Stromal cell of bone marrow (primary cell): ENCODE results near the gene FCHSD2.
"Not testable (repeated sequence)": the region's sequence is repeated elsewhere in the genome, so short reads cannot be mapped to it uniquely, and the experiment has no call there.

ENCODE experiments used
- DNase-seq: peaks from one replicate; pipeline ENCODE4 v3.0.0-alpha.2; 2012; ENCODE audit warnings: low read depth

Gene FCHSD2

DNA sequence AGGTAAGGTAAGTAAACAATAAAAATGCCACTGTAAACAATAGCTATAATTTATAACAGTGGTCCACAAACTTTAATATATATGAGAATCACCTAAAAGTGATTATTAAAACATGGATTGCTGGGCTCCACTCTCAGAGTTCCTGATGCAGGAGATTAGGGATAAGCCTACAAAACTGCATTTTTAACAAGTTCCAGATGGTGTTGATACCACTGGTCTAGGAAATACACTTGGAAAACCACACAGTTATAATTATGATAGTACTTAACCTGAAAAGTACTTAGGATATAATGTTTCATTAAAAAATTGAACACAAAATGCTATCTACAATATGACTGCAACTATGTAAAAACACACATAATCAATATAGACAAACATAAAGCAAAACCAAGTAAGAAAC is 20.4 kb downstream of the FCHSD2 start:
- DNase-seq: no peak

DNA sequence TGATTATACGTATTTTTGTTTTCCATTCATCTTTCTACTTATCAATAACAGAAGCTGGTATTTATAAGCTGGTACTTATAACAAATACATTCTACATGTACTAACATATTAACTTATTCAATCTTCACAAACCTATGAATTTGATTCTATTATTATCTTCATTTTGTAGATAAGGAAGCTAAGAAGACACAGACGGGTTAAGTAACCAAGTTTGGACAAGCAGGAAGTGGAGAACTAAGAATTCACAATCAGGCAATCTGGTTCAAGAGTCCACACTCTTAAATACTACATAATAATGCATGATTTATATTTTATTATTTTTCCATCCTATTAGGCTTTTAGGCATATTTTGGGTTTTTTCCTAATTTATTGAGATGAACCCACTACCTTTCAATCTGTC is 25.0 kb downstream of the FCHSD2 start:
- no peak for DNase-seq

DNA sequence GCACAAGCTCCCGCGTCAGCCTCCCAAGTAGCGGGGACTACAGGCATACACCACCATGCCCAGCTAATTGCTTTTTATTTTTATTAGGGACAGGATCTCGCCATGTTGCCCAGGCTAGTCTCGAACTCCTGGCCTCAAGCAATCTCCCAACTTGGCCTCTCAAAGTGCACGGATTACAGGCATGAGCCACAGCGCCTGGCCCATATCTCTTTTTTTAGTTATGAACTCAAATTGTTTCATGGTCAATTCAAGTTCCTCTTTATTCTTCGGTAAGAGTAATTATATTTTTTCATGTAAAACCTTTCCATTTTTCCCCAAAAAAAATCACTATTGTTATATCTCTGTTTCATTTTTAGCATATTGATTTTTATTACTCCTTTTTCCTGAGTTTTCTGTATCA is 25.5 kb downstream of the FCHSD2 start:
- no peak for DNase-seq

DNA sequence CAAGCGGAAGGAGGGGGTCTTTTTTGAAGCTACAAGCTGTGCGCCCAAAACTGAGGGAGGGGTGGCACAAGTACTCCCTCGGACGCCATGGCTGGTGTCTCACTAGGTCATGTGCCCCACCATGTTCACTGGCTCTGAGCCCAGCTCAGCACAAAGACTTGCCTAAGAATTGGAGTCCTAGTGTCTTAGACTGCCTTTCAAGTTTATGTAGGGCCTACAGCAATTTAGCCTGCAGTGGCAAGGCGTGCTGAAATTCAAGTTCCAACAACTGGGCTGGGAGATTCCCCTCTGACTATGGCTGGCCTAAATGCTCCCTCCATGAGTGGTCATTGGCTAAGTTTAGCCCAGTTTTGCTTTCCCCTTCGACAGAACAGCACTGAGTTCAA is 27.3 kb downstream of the FCHSD2 start:
- no peak for DNase-seq

DNA sequence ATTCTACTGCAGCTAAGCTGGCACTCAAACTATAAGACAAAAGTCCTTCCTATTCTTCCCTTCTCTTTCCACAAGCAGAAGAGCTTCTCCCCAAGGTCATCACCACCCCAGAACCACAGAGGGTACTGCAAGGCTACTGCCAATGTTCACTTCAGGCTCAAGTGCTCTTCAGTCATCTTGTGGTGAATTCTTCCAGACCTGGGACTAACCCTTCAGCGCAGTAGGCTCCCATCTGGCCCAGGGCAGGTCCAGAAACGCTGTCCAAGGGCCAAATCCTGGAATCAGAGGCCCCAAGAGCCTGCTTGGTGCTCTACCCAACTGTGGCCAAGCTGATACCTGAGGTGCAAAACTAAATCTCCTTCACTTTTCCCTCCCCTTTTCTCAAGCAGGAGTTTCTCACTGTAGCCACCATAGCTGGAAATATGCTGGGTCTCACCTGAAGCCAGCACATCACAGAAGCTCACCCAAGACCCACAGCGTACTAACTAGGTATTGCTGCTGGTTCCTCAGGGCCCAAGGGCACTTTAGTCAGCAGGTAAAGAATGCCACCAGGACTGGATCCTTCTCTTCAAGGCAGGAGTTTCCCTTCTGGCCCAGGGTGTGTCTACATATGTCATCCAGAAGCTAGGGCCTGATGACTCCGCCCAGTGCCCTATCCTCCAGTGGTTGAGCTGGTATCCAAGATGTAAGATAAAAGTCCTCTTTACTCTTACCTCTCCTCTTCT is 27.8 kb downstream of the FCHSD2 start:
- no peak for DNase-seq

DNA sequence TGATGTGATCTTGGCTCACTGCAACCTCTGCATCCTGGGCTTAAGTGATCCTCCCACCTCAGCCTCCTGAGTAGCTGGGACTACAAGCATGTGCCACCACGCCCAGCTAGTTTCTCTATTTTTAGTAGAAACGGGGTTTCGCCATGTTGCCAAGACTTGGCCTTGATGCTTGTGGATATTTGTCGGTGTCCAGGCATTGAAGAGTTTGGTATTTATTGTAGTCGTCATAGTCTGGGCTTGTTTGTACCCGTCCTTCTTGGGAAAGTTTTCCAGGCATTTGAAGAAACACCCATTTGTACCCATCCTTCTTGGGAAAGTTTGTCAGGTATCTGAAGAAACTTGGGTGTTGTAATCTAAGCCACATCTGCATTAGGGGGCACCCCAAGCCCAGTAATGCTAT is 28.7 kb downstream of the FCHSD2 start:
- no peak for DNase-seq

DNA sequence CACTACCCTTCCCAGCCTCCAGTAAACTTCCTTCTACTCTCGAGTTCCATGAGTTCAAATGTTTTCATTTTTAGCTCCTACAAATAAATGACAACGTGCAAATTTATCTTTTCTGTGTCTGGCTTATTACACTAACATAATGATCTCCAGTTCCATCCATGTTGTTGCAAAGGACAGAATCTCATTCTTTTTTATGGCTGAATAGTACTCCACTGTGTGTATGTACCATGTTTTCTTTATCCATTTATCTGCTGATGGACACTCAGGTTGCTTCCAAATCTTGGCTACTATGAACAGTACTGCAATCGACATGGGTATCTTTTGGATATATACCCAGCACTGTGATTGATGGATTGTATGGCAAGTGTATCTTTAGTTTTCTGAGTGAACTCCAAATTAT is 34.5 kb downstream of the FCHSD2 start:
- DNase-seq: no peak

DNA sequence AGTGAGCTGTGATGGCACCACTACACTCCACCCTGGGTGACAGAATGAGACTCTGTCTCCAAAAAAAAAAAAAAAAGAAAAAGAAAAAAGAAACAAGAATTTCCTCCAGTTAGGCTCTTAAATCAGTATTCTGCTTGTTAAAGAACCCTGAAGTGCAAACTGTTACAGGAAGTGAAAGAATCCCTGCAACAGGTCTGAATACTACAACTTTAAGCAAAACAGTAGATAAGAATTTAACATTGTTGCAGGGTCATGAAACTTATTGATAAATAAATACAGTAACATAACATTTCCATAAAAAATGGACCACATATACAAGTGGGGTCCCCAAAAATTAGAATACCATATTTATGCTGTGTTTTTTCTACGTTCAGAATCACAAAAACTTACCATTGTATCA is 35.8 kb downstream of the FCHSD2 start:
- DNase-seq: no peak

DNA sequence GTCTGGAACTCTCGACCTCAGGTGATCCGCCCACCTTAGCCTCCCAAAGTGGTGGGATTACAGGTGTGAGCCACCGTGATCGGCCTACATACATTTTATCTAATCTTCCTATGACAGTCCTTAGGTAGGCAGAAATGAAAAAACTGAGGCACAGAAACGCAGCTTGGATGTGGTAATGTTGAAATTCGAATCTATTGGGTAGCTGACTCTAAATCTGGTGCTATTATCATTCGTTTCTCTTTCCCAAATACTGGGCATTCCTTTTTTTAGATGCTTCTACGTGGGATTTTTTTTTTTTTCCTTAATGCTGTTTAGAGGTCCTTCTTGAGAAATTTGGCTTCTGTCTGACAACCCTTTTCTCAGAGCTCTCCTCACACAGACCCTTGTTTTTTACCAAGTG is 41.5 kb downstream of the FCHSD2 start:
- DNase-seq: no peak

DNA sequence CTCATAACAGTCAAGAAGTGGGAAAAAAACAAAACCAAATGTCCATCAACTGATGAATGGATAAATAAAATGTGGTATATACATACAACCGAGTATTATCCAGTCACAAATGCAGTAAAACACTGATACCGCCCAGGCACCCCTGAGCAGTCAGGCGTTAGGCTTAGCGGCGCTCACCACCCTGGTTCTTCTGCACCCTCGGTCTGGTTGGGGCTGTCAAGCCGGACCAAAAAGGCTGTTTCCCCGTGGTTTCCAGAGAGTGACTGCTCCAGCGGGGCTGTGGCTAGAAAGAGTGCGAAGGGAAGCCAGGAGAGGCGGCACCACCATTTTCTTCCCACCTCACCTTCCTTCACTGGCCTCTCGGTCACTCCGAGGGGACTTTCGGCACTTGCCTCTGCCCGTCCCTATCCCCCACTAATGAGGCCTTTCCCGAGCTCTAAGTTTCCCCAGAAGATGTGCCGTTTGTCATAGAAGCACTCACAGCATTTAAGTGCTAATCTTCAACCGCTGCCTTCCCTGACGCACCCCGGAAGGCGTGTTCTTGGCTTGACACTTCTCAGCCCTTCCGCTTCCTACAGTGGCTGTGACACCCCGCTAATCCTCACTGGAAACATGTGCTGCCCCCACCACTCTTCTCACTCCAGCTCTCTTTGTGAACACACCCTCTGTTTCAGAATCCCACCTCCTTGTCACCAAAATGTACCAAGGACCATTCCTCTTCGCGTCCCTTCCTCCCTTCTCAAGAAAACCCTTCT is 42.4 kb downstream of the FCHSD2 start:
- DNase-seq: no peak

DNA sequence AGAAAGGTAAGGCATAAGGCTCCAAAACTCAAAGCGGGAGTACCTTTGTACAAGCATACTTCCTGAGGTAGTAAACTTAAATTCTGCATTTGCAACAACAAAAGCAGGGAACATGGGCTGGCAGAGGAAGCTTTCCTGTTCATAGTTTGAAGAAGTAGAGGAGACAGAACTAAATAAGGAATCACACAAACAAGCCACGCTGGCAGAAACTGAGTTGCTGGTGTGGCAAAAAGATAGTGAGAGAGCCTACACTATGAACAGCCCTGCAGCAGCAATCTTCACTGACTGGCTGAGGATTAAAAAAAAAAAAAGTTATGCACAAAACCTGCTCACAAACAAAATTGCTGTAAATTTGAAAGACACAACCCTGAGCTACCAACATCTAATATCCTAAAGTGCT is 46.5 kb downstream of the FCHSD2 start:
- no peak for DNase-seq

DNA sequence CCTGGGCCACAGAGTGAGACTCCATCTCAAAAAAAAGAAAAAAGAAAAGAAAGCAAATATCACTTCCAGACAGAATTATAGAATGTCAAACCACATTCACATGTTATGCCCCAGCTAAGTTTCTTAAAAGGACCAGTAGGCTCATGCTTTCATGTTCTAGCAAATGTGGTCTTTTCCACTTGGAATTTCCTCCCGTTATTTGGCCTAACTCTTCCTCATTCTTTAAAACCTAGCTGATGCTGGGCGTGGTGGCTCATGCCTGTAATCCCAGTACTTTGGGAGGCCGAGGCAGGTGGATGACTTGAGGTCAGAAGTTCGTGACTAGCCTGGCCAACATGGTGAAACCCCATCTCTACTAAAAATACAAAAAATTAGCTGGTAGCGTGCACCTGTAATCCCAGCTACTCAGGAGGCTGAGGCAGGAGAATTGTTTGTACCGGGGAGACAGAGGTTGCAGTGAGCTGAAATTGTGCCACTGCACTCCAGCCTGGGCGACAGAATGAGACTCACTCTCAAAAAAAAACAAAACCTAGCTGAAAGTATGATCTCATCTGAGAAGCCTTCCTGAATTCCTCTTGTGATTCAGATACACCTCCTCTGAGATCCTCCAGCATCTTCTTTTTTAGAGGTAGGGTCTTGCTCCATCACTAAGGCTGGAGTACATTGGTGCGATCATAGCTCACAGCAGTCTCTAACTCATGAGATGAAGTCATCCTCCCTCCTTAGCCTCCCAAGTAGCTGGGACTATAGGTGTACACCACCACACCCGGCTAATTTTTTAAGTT is 50.4 kb downstream of the FCHSD2 start:
- DNase-seq: no peak

DNA sequence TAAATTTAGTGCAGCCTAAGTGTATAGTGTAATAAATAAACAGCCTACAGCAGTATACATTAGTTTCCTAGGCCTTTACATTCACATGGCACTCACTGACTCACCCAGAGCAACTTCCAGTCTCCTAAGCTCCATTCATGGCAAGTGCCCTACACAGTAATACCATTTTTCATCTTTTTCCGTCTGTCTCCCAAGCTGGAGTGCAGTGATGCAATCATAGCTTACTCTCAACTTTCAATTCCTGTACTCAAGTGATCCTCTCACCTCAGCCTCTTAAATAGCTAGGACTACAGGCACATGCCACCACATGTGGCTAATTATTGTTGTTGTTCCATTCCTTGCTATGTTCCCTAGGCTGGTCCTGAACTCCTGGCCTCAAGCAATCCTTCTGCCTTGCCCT is 54.4 kb downstream of the FCHSD2 start:
- no peak for DNase-seq

DNA sequence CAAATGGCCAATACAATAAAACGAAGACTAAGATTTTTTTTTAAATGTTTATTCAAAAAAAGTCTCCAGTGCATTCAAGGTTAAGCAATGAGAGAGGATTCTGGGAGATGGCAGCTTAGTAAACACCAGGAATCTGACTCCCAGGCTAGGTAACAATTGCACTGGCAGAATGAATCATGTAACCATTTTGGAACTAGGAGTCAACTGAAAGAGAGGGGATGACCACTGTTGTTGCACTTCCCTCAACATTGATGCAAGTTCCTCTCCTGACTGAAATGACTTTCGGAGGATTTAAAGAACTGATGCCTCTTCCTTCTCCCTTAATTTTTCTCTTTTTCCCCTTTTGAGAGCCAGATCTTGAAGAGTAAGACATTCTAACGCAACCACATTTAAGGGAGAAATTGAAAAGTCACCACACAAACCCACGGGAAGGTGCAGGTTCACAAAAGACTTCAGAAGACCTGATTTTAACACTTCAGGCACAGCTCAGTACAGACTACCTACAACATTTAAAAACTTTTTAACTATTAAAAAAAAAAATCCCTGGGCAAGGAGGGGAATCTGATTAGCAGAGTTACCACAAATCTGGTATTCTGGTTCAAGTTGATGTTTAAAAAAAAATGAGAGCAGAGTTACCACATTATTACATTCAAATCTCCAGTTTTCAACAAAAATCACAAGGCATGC is 56.8 kb downstream of the FCHSD2 start:
- no peak for DNase-seq

DNA sequence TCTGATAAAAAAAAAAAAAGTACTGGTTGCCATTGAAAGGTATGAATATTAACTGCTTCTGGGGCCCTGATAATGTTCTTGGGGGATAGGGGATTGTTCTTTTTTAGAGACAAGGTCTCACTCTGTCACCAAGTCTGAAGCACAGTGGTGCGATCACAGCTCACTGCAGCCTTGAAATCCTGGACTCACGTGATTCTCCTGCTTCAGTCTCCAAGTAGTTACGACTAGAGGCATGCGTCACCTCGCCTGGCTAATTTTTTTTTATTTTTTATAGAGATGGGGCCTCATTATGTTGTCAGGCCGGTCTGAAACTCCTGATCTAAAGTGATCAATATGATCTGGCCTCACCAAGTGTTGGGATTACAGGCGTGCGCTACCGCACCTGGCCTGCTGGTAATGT is 63.5 kb downstream of the FCHSD2 start:
- no peak for DNase-seq

DNA sequence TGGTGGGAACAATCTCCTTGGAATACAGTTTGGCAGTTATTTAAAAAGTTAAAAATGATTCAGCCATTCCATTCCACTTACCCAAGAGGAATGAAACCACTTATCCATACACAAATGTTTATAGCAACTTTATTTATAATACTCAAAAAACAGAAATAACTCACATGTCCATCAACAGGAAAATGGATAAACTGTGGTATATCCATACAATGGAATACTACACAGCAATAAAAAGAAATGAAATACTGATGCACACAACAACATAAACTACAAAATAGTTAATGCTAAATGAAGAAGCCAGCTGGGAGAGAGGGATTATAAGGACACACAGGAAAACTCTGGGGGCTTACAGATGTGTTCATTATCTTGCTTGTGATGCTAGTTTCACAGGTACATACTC is 64.7 kb downstream of the FCHSD2 start:
- no peak for DNase-seq

DNA sequence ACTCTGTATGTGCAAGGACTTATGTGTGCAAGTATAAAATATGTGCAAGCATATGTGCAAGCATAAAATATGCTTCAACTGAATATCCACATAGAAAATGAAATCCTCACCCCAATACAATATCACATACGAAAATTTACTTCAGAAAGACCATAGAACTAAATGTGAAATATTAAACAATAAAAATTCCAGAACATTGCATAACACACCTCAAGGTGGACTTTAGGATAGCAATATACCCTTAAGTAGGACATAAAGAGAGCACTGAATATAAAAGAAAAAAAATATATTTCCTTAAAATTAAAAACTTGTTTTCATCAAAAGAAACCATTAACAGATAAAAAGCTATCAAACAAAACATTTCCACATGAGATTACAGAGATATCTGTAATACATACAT is 67.8 kb downstream of the FCHSD2 start:
- DNase-seq: no peak

DNA sequence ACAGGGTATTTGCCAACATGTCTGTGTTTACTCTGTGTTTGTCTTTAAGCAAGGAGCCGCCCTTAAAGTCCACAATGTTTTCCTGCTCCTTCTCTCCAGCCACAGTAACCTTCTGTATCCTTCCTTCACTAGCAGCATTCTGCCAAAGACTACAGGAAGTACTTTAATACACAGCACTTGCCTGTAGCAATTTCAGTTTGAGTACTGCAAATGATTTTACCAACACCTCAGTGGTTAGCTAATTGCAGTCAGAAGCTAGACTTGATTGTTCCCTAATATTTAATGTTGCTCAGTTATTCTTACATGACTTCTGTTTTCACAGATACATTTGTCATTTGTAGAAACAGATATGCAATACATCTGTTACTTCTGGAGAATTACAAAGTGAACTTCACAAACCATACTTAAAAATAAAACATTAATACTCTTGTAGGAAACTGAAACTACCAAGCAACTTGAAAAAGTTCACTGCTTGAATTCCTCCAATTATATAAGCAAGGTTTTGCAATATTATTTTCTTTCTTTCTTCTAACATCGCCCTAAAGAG is 69.1 kb downstream of the FCHSD2 start:
- no peak for DNase-seq

DNA sequence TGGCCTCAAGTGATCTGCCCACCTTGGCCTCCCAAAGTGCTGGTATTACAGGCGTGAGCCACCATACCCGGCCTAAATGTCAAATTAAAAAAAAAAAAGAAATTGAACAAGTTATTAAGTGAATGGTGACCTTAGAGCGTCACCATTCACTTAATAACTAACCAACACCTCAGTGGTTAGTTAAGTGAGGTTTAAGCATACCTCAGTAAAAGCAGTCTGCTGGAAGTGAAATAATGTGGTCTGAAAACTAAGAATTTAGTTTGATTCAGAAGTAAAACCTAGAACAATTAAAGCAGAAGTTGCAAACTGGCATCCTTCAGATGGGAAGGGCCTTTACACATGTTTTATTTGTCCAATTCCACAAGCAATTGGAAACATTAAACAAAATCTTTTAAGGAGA is 71.5 kb downstream of the FCHSD2 start:
- no peak for DNase-seq

DNA sequence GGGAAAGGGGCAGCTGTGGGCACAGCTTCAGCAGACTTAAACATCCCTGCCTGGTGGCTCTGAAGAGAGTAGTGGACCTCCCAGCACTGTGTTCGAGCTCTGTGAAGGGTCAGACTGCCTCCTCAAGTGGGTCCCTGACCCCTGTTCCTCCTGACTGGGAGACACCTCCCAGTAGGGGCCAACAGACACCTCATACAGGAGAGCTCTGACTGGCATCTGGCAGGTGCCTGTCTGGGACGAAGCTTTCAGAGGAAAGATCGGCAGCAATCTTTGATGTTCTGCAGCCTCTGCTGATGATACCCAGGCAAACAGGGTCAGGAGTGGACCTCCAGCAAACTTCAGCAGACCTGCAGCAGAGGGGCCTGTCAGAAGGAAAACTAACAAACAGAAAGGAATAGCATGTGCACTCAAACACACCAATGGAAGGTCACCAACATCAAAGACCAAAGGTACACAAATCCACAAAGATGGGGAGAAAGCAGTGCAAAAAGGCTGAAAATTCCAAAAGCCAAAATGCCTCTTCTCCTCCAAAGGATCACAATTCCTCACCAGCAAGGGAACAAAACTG is 80.2 kb downstream of the FCHSD2 start:
- not testable (repeated sequence) for DNase-seq

DNA sequence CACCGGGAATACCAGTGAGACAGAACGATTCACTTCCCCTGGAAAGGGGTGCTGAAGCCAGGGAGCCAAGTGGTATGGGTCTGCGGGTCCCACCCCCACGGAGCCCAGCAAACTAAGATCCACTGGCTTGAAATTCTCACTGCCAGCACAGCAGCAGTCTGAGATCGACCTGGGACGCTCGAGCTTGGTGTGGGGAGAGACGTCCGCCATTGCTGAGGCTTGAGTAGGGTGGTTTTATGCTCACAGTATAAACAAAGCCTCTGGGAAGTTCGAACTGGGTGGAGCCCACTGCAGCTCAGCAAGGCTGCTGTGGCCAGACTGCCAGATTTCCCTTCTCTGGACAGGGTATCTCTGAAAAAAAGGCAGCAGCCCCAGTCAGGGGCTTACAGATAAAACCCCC is 80.7 kb downstream of the FCHSD2 start:
- not testable (repeated sequence) for DNase-seq

DNA sequence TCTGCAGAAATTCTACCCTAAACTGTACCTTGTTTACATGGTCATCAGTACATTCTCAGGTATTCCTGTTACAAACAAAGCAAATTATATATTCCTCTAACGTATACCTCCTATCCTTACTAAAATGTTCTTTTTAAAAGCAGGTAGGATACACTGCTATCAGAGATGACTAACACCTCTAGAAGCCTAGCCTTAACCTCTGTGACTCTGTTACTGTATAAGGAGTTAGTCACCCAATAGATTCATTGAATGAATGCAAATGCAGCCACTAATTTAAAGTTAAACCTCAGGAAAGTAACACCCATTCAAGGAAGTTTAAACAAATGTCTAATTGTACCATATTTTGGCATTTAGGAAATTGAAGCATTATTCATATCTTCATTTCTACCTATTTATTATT is 82.2 kb downstream of the FCHSD2 start:
- DNase-seq: no peak
